ENCODE data around the gene MAP3K9.

MAP3K9 gene

DNA sequence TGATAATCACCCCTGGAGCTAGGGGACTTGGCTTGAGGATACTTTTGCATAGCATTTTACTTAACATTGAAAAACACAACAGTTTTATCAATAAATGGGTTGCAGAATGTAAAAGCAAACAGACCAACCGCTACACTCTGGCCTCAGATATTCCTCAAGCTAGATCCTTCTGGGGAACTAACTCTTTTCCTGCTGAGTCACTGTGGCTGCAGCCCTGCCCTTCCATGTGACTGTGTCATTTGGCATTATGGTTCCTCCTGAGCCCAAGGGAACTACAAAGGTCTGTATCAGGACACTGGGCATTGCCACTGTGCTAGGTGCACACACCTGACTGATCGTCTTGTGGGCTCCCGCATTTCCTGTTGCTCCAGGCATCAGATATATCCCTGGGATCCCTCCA is 111.0 kb downstream of the MAP3K9 start:
- peak; percentile 52 for DNase-seq (ENCODE audit: low spot score)

DNA sequence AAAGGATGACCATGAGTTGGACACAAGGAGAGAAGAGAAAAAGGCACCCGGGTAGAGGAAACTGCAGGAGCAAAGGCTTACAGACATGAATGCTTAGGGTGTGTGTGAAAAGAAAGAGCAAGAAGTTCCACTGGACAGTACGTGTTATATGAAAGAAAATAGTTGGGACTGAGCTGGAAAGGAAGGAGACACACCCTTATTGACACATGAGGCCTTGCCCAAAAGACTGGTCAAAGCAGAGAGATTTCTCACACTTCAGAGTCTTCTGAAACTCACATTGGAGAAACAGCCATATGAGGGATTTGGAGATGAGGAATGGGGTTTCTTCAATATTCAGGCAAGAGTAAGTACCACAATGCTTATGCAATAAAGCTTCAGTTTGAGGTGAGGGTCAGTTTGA is 111.6 kb downstream of the MAP3K9 start:
- DNase-seq (ENCODE audit: low spot score), result no peak

GRCh38 chr14:70696026-70696425 is 113.3 kb downstream of the MAP3K9 start:
- no peak for DNase-seq (ENCODE audit: low spot score)

GRCh38 chr14:70692210-70692609 is 117.1 kb downstream of the MAP3K9 start:
- DNase-seq (ENCODE audit: low spot score), result no peak

- DNase-seq (ENCODE audit: low spot score), result no peak
Observed at GRCh38 chr14:70685474-70686197, 123.7 kb downstream of the MAP3K9 start.

DNA sequence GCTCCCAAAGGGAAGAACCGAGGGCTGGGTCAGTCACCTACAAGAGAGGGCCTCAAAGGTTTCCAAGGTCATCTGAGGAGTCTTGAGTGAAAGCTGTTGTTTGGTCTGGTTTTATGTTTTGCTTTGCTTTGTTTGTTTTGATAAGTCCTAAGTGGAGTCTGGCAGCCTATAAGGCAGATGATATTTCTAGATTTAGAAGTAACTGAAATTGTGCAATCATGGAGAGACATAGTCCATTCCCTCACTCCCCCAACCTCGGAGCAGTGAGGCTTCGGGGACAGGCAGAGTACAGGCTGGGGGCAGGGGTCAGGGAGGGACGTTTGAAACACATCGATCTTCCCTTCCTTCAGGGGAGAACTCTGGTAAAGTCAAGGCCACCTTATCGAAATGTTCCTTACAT is 125.3 kb downstream of the MAP3K9 start:
- DNase-seq (ENCODE audit: low spot score), result no peak

DNA sequence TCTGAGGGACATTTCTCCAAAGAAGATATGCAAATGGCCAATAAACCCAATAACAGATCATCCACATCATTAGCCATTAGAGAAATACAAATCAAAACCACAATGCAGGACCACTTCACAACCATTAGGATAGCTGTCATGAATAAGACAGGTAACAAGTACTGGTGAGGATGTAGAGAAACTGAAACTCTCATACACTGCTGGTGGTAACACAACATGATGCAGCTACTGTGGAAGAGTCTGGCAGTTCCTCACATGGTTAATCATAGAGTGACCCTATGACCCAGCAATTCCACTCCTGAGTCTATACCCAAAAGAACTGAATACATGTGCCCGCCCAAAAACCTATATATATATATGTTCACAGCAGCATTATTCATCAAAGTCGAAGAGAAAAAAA is 128.6 kb downstream of the MAP3K9 start:
- no peak for DNase-seq (ENCODE audit: low spot score)

- DNase-seq (ENCODE audit: low spot score), result no peak
Observed at GRCh38 chr14:70677341-70677740, 132.0 kb downstream of the MAP3K9 start.

Measured in hepatic stellate cell (primary cell).